Trophoblast cell (in vitro differentiated cells and primary cell): ENCODE measurements around the gene UVRAG.
A peak's percentile ranks its signal among the peaks of the same experiment; 100 is the strongest.

Experiments used
- DNase-seq, 2 donors: peaks; one replicate each; pipeline ENCODE4 v3.0.0-alpha.2; 2016
- H2AFZ ChIP-seq: 2 replicates; pipeline ENCODE4 v1.6.1; 2013; ENCODE audit warnings: low read length, moderate library complexity, mild to moderate bottlenecking; ENCODE audit not compliant: insufficient read depth, poor library complexity
- H2AK5ac ChIP-seq: 2 replicates; pipeline ENCODE4 v1.6.1; 2013; ENCODE audit warnings: mild to moderate bottlenecking, low read length
- H2BK120ac ChIP-seq: 2 replicates; pipeline ENCODE4 v1.6.1; 2013; ENCODE audit warnings: low read length, mild to moderate bottlenecking, moderate library complexity; ENCODE audit not compliant: insufficient read depth, poor library complexity
- H2BK12ac ChIP-seq: 2 replicates; pipeline ENCODE4 v1.6.1; 2013; ENCODE audit warnings: mild to moderate bottlenecking, low read length, moderate library complexity
- H2BK5ac ChIP-seq: 2 replicates; pipeline ENCODE4 v1.6.1; 2013; ENCODE audit warnings: low read length, low read depth, moderate library complexity, mild to moderate bottlenecking; ENCODE audit not compliant: poor library complexity
- H3K14ac ChIP-seq: 2 replicates; pipeline ENCODE4 v1.6.1; 2013; ENCODE audit warnings: mild to moderate bottlenecking, low read length
- H3K18ac ChIP-seq: 2 replicates; pipeline ENCODE4 v1.6.1; 2013; ENCODE audit warnings: mild to moderate bottlenecking, low read length
- H3K23ac ChIP-seq: 2 replicates; pipeline ENCODE4 v1.6.1; 2013; ENCODE audit warnings: low read length
- H3K27ac ChIP-seq: 2 replicates; pipeline ENCODE4 v1.5.1; 2013; ENCODE audit warnings: low read depth, mild to moderate bottlenecking, inconsistent platforms, low read length, moderate library complexity
- H3K27me3 ChIP-seq: 2 replicates; pipeline ENCODE4 v1.6.1; 2013; ENCODE audit warnings: inconsistent platforms, mild to moderate bottlenecking, low read length, moderate library complexity; ENCODE audit not compliant: insufficient read depth
- H3K36me3 ChIP-seq, 2 experiments: 1 replicate in 1 of 2; 2 replicates in 1 of 2; pipeline ENCODE4 v1.6.1; 2013; ENCODE audit warnings: low read length in 2 of 2, mild to moderate bottlenecking in 2 of 2, moderate library complexity in 1 of 2; ENCODE audit not compliant: insufficient read depth in 2 of 2, control insufficient read depth in 1 of 2
- H3K4ac ChIP-seq: 2 replicates; pipeline ENCODE4 v1.6.1; 2013; ENCODE audit warnings: low read depth, mild to moderate bottlenecking, low read length, moderate library complexity
- H3K4me1 ChIP-seq, 2 experiments: 1 replicate in 1 of 2; 2 replicates in 1 of 2; pipeline ENCODE4 v1.6.1; 2013; ENCODE audit warnings: low read length in 2 of 2, mild to moderate bottlenecking in 2 of 2, moderate library complexity in 1 of 2; ENCODE audit not compliant: insufficient read depth in 2 of 2, control insufficient read depth in 1 of 2
- H3K4me2 ChIP-seq: 2 replicates; pipeline ENCODE4 v1.6.1; 2013; ENCODE audit warnings: inconsistent platforms, mild to moderate bottlenecking, low read length, moderate library complexity
- H3K4me3 ChIP-seq: 2 replicates; pipeline ENCODE4 v1.5.1; 2013; ENCODE audit warnings: mild to moderate bottlenecking, low read depth, low read length, inconsistent platforms
- H3K79me1 ChIP-seq: one replicate; pipeline ENCODE4 v1.6.1; 2013; ENCODE audit warnings: low read length
- H3K79me2 ChIP-seq: 2 replicates; pipeline ENCODE4 v1.6.1; 2013; ENCODE audit warnings: low read length, mild to moderate bottlenecking; ENCODE audit not compliant: control insufficient read depth, insufficient read depth, poor library complexity
- H3K9ac ChIP-seq: 2 replicates; pipeline ENCODE4 v1.6.1; 2013; ENCODE audit warnings: mild to moderate bottlenecking, low read length
- H3K9me3 ChIP-seq: 2 replicates; pipeline ENCODE4 v1.6.1; 2013; ENCODE audit warnings: low read depth, mild to moderate bottlenecking, control low read depth, inconsistent platforms, low read length; ENCODE audit not compliant: insufficient read depth
- H4K12ac ChIP-seq: 2 replicates; pipeline ENCODE4 v1.6.1; 2013; ENCODE audit warnings: low read depth, mild to moderate bottlenecking, low read length, moderate library complexity
- H4K8ac ChIP-seq: 2 replicates; pipeline ENCODE4 v1.6.1; 2013; ENCODE audit warnings: low read depth, mild to moderate bottlenecking, low read length, moderate library complexity
- H4K91ac ChIP-seq: one replicate; pipeline ENCODE4 v1.6.1; 2013; ENCODE audit warnings: low read depth, mild to moderate bottlenecking, low read length, moderate library complexity
- WGBS: extraction: QIAGEN DNeasy Blood & Tissue Kit; methylation state at CpG from one replicate; pipeline ENCODE4 v1.1.7; 2013; ENCODE audit warnings: missing lambda C conversion rate; ENCODE audit not compliant: insufficient read length, insufficient coverage; ENCODE audit errors: extremely low coverage; 5-methylcytosine and 5-hydroxymethylcytosine counted together

Gene UVRAG

GRCh38 chr11:76048763-76049162, 233.8 kb downstream of the UVRAG start:
- Histone ChIP-seq H4K8ac (no peak overlapping the region), H3K27ac (no peak overlapping the region), H4K91ac (no peak overlapping the region), H2AFZ (no peak overlapping the region), H2AK5ac (no peak overlapping the region), H3K36me3 (peaks cover 2 to 3% of the 10 kb centered on the region in 2 experiments), H3K4me1 (no peaks in the 10 kb centered on the region), H3K4me2 (no peak overlapping the region), H3K27me3 (no peaks in the 10 kb centered on the region), H3K4me3 (no peak overlapping the region), H3K9me3 (peaks cover 4% of the 10 kb centered on the region), H3K18ac (no peak overlapping the region), H2BK120ac (no peak overlapping the region), H3K23ac (no peak overlapping the region), H2BK5ac (no peak overlapping the region), H2BK12ac (no peak overlapping the region), H3K14ac (no peak overlapping the region), H4K12ac (no peak overlapping the region), H3K79me2 (no peaks in the 10 kb centered on the region), H3K79me1 (no peaks in the 10 kb centered on the region), H3K9ac (no peak overlapping the region), H3K4ac (no peak overlapping the region)
- DNase-seq, result no peak
- no CpG with 5 or more reads among the region's 5 CpGs for WGBS

- Histone ChIP-seq H3K4me3 (no peak overlapping the region), H4K12ac (no peak overlapping the region), H2BK5ac (no peak overlapping the region), H4K8ac (no peak overlapping the region), H3K27ac (no peak overlapping the region), H2BK12ac (no peak overlapping the region), H3K36me3 (peaks cover 2 to 3% of the 10 kb centered on the region in 2 experiments), H2AFZ (no peak overlapping the region), H2BK120ac (no peak overlapping the region), H3K4me1 (peaks cover 0 to 4% of the 10 kb centered on the region in 2 experiments), H2AK5ac (no peak overlapping the region), H3K4me2 (no peak overlapping the region), H3K14ac (no peak overlapping the region), H3K27me3 (no peaks in the 10 kb centered on the region), H3K18ac (no peak overlapping the region), H3K23ac (no peak overlapping the region), H4K91ac (no peak overlapping the region), H3K4ac (no peak overlapping the region), H3K79me1 (no peaks in the 10 kb centered on the region), H3K9me3 (peaks cover 4% of the 10 kb centered on the region), H3K79me2 (no peaks in the 10 kb centered on the region), H3K9ac (no peak overlapping the region)
- WGBS, result no CpG with 5 or more reads among the region's 3 CpGs
- DNase-seq, result peak in 1 of 2 donors; percentile 46
Observed at GRCh38 chr11:76049511-76049910, 234.5 kb downstream of the UVRAG start.

GRCh38 chr11:76051937-76052336, 236.9 kb downstream of the UVRAG start:
- Histone ChIP-seq H3K14ac (no peak overlapping the region), H3K4me1 (peaks cover 0 to 4% of the 10 kb centered on the region in 2 experiments), H3K36me3 (peaks cover 2 to 3% of the 10 kb centered on the region in 2 experiments), H3K23ac (no peak overlapping the region), H4K12ac (no peak overlapping the region), H2BK120ac (no peak overlapping the region), H3K18ac (no peak overlapping the region), H3K4me2 (no peak overlapping the region), H3K27me3 (no peaks in the 10 kb centered on the region), H2BK12ac (no peak overlapping the region), H2AFZ (no peak overlapping the region), H2AK5ac (no peak overlapping the region), H4K8ac (no peak overlapping the region), H3K9ac (no peak overlapping the region), H4K91ac (no peak overlapping the region), H3K79me1 (no peaks in the 10 kb centered on the region), H3K79me2 (no peaks in the 10 kb centered on the region), H2BK5ac (no peak overlapping the region), H3K27ac (no peak overlapping the region), H3K4ac (no peak overlapping the region), H3K4me3 (no peak overlapping the region), H3K9me3 (peaks cover 4% of the 10 kb centered on the region)
- DNase-seq, result no peak
- WGBS, result no CpG with 5 or more reads among the region's 2 CpGs

- Histone ChIP-seq H3K27ac (peak overlapping the region; percentile 36), H4K91ac (no peak overlapping the region), H2BK5ac (no peak overlapping the region), H3K9ac (no peak overlapping the region), H3K36me3 (no peaks in the 10 kb centered on the region), H2AK5ac (no peak overlapping the region), H3K4me3 (no peak overlapping the region), H3K4me2 (no peak overlapping the region), H3K4me1 (peaks cover 0 to 4% of the 10 kb centered on the region in 2 experiments), H2BK120ac (no peak overlapping the region), H3K23ac (no peak overlapping the region), H3K18ac (no peak overlapping the region), H2BK12ac (no peak overlapping the region), H3K79me2 (no peaks in the 10 kb centered on the region), H4K12ac (no peak overlapping the region), H3K9me3 (no peaks in the 10 kb centered on the region), H4K8ac (no peak overlapping the region), H3K14ac (no peak overlapping the region), H2AFZ (no peak overlapping the region), H3K27me3 (no peaks in the 10 kb centered on the region), H3K79me1 (no peaks in the 10 kb centered on the region), H3K4ac (no peak overlapping the region)
- DNase-seq, result peak; percentile 15 to 24
- WGBS, result no CpG with 5 or more reads among the region's 3 CpGs
Observed at GRCh38 chr11:76054330-76054729, 239.3 kb downstream of the UVRAG start.
